Amniotic stem cell (primary cell): ENCODE data around the gene IGFBP4.

Source experiments
- DNase-seq: peaks from one replicate; lab custom pipeline; 2025; lab: John Stamatoyannopoulos, UW

Gene IGFBP4

DNA sequence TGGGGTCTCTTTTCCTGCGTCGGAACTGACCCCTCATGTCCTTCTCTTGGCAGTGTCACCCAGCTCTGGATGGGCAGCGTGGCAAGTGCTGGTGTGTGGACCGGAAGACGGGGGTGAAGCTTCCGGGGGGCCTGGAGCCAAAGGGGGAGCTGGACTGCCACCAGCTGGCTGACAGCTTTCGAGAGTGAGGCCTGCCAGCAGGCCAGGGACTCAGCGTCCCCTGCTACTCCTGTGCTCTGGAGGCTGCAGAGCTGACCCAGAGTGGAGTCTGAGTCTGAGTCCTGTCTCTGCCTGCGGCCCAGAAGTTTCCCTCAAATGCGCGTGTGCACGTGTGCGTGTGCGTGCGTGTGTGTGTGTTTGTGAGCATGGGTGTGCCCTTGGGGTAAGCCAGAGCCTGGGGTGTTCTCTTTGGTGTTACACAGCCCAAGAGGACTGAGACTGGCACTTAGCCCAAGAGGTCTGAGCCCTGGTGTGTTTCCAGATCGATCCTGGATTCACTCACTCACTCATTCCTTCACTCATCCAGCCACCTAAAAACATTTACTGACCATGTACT lies 13.2 kb downstream of the IGFBP4 start:
- DNase-seq, result no peak

- no peak for DNase-seq
Measured at GRCh38 chr17:40457369-40457768, 14.1 kb downstream of the IGFBP4 start.

- DNase-seq, result peak; percentile 63
Measured at GRCh38 chr17:40457964-40458791, 14.9 kb downstream of the IGFBP4 start.

DNA sequence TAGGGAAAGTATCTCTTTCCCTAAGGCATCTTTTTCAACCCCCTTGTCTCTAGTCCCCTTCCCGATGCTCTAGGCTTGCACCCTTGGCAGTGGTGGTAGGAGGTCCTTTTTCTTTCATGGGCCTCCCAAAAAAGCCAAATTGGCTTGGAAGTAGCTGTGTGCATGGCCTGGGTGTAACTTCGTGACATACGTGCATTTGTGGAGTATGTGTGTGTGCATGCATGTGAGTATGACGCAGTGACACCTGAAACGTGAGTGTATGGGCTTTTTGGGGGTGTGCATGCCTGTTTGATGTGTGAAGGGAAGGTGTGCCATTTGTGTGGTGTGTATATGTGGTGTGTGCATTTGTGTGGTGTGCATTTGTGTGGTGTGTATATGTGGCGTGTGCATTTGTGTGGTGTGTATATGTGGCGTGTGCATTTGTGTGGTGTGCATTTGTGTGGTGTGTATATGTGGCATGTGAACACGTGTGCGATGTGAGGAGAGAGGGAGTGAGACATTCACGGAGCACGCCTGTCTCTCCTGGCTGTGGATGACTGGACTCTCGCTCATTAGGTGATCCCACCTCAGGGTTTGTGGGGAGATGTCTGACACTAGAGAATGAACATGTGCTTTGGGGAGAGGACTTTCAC lies 15.7 kb downstream of the IGFBP4 start:
- DNase-seq, result no peak

DNA sequence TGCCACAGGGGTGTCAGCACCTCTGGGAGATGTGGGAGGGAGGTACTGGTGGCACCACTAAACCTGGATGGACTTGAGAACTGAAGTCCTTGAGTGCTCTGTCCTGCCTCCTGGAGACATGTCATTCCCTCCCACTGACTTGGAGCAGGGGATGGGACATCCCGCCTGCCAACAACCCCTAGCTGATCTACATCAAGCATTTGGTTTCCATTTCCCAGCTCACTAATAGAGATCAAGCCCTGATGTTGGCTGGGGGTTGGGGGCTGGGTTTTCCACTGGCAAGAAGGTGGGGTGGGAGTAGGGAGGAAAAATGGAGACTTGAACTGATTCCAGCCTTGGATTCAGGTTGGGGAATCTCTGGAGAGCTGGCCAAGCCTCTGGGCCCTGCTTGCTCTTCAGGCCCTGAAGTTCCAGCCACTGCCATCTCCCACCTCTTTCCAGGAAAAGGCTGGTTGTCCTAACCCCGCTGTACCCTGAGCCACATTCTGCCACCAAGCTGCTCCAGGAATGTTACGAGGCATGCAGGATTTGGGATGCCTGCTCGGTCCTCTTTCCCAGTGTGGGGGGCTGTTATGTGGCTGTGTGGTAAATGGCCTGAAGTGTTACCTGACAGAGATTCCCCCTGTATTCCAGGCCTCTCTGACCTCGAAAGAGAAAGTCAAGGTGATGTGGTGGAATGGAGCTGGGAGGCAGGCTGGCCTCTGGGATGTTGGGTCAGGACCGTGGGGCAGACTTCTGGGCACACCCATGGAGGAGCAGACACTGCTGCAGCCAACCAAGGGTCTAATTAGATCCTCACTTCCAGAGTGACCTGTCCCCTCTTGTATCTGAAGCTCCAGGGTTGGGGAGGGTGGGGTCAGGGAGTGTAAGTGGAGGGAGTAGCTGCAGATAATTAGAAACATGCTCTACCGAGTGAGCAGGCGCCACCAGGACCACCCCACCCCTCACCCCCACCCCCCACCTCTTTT lies 16.7 kb downstream of the IGFBP4 start:
- no peak for DNase-seq

- no peak for DNase-seq
Measured at GRCh38 chr17:40460604-40460967, 17.3 kb downstream of the IGFBP4 start.

DNA sequence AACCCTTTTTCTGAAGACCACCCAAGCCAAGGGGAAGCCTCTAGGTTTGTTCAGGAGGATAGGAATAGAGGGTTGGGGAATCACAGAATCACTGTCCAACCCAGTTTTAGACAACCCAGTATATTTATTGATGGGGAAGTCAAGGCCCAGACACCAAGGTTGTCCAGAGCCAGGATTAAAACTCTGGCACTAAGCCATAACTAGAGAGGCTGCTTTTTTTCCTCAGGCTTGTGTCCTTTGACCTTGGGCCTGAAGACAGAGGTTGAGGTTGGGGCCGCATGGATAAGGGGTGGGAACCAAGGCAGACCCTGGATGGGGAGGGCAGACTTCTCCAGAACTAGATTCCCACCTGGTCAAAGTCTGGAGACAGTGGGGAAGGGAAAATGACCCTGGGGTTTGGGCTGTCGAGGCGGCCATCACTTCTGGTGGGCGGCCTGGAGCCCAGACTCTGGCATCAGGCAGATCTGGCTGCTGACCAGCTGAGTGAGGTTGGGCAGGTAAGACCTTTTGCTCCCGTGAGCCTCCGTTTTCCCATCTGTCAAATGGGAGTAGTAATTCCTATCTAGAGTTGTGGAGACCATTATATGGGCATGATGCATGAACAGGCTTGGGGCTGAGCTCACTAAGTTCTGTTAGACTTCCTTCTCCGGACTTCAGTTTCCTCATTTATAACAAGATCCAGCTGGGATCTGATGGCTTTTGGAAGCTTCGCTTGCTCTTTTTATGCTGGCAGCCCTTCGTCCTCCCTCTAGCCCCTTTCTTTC lies 17.9 kb downstream of the IGFBP4 start:
- no peak for DNase-seq

DNA sequence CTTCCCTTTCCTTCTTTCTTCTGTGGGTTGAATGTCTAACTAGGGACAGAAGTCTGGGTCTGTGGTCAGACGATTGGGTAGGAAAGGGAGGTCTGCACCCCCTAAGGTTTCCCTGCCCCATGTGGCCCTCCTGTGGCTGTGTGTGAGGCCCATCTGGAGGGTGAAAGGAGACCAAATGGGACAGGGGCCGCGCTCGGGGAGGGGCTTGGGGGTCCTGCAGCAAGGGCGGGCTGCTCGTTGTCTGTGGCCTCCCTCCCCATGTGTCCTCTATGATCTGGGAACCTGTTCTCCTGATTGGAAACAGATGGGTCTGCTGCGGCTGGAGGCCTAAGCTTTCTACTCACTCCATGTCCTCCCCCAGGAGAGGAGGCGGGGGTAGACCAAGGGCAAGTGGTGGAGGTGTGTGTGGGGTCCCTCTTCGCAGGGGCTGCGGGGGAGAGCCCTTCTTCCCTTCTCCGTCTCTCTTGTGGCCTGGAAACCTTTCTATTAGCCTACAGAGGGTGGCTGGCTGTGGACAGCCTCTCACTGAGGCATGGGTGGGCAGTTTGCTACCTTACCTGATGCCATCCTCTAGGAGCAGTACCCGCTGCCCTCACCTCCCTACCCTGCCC lies 18.6 kb downstream of the IGFBP4 start:
- no peak for DNase-seq

DNA sequence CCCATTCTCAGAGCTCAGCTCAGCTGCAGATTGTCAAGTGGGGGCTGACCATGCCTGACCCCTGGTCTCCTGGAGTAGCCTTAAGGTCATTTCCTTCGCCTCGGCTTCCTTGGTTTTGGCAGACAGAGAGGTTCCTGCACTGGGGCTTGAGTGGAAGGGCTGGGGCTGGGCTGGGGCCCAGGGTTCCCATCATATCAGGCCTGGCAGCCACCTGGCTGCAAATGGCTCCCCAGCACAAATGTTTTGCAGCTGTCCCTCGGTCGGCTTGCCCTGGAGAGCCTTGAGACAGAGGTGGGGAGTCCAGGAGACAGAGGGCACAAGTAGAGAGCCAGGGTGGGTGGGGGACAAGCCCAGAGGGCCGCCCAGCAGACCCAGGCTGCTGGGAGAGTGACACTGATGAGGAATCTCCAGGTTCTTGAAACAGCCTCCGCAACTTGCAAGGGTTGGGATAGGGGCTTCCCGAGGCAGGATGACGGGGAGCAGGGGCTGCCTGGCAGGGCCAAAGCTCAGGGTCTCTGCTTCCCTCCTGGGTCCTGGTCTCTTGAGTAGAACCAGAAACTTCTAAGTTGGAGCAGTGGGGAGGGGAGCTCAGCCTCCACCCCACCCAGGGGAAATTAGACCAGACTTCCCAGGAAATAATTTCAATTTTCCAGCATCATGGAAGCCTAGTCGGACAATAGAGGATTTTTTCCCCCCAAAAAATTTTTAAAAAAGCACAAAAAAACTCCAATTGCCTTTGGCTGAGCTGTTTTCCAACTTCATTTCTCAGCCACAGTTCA lies 19.3 kb downstream of the IGFBP4 start:
- DNase-seq, result no peak

DNA sequence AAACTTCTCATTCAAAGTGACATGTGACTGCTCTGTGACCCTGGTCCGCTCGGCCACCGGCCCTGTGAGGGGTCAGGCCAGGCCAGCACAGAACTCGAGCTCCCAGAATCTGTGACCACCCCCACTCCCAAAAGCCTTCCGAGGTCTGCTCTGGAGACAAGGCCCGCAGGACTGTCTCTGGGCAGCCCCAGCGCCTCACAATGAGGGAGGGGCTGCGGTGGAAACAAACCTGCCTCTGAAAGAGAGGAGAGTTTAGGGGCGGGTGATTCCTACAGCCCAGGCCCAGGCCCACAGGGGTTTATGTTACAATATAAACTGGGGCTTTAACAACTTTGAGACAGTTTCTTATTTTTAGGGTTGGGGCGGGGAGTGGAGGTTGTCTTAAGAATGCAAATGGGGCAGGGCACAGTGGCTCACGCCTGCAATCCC lies 19.9 kb downstream of the IGFBP4 start:
- DNase-seq, result no peak

DNA sequence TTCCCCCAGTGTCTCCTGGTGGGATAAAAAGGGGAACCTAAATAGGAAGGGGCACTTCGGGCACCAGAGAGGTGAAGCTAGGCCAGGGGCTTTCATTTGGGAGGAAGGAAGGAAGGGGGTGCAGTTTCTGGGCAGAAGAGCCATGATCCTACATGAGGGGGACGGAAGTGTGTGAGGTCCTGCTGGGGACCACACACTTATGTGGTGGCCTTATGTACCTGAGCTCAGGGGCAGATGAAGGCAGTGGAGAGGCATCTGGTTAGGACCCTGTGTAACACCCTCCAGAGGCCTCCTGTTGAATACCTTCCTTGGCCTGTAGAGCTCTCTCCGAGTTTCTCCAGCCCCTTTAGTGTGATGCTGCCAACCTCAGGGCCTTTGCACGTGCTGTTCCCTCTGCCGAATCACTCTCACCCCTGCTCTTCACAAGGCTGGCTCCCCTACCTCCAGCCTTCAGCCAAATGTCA lies 21.2 kb downstream of the IGFBP4 start:
- DNase-seq, result no peak

DNA sequence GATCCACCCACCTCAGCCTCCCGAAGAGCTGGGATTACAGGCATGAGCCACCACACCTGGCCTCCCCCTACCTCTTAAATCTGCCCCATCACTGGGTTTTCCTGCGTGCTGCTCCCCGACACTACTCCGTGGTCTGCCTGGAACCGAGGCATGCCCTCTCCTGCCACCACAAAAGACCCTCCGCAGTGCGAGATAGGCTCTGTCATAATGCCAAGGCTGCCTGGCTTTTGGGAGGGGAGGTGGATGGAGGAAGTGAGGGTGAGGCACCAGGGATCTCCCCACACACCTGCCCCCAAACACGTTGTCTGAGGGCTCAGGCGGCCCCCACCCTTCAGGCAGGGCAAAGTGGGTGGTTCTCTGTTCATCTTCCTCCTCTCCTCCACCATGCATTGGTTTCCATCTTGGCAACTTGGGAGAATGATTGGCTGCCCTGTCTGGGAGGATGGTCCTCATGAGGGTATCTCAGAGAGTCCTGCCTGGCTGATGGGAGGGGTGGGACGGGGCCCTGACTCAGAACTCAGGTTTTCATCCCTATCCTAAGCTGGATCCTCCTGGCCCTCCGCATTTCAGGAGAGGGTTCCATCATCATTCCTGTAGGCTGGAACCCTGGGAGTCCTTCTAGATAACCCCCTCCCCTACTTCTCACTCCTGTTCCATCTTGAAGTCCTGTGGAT lies 23.2 kb downstream of the IGFBP4 start:
- DNase-seq, result no peak

DNA sequence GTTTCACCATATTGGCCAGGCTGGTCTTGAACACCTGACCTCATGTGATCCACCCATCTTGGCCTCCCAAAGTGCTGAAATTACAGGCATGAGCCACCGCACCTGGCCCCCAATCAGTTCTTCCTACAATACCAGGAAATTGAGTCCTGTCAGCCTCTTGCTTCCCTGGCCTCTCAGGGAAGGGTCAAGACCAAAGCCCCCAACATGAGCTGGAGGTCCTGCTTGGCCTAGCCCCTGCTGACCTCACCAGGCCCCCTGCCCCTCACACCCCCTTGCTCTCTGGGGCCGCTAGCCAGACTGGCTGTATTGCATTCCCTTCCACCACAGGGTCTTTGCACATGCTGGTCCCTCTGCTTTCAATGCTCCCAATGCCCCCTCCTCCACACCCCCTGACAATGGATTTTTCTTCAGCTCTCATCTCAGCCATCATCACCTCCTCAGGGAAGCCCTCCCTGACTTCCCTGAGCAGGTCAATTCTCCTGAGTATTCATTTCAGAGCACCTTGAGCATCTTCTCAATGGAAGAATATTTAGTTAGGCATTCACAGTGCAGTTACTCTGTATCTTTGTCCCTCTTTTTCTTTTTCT lies 24.1 kb downstream of the IGFBP4 start:
- no peak for DNase-seq

- DNase-seq, result no peak
Measured at GRCh38 chr17:40468560-40468959, 25.3 kb downstream of the IGFBP4 start.

GRCh38 chr17:40469805-40470675 lies 26.8 kb downstream of the IGFBP4 start:
- no peak for DNase-seq

DNA sequence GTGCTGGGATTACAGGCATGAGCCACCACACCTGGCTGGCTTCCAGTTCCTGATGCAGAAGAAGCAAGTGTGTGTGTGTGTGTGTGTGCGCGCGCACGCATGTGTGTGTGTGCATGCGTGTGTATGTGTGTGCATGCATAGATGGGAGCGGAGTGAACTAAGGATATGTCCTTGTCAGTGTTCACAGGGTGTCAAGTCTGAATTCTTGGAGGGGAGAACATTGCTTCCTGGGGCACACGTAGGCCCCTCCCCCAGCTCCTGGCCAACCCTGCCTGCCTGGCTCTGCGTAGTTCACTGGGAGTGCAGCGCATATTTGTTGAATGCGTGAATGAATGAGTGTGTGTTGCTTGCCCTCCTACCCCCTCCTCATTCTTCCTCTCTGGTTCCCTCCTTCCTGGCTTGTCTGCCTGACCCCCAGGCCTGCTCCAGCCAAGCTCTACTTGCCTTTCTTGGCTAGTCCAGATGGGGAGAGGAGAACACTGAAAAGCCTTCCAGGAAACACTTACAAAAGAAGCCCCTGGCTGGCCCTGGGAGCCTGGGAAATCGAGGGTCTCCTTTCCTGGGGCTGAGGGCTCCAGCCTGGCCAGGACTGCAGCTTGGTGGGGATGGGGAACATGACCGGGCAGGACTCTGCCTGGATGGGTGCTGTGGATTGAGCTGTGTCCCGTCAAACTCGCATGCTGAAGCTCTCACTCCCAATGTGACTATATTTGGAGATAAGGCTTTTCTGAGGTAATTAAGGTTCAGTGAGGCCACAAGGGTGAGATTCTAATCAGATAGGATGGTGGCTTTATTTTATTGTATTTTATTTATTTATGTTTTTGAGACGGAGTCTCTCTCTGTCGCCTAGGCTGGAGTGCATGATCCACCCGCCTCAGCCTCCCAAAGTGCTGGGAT lies 27.9 kb downstream of the IGFBP4 start:
- DNase-seq, result no peak
